Retinal pigment epithelial cell (primary cell): ENCODE data around the gene ME3.
A peak's percentile ranks its signal among the peaks of the same experiment; 100 is the strongest.
"Not testable (repeated sequence)": the region's sequence is repeated elsewhere in the genome, so short reads cannot be mapped to it uniquely, and the experiment has no call there.

ENCODE experiments used
- DNase-seq: peaks from one replicate; pipeline ENCODE4 v3.0.0-alpha.2; 2010; ENCODE audit warnings: low read depth
- H3K4me3 ChIP-seq: 2 replicates; pipeline ENCODE4 v1.5.1; 2011; ENCODE audit warnings: mild to moderate bottlenecking, low read length, control low read depth, moderate library complexity
- CTCF ChIP-seq: conservative IDR thresholded peaks from 2 replicates; pipeline ENCODE4 v1.5.1; 2011; ENCODE audit warnings: low read depth, low read length, control low read depth, inconsistent platforms

Gene ME3

GRCh38 chr11:86547727-86548126, 124.7 kb downstream of the ME3 start:
- no peak for DNase-seq
- TF ChIP-seq CTCF: no peak
- no peak overlapping the region for H3K4me3 ChIP-seq

GRCh38 chr11:86541299-86541698, 131.1 kb downstream of the ME3 start:
- DNase-seq, H3K4me3 ChIP-seq: not testable (repeated sequence)

GRCh38 chr11:86538223-86538548, 134.2 kb downstream of the ME3 start:
- TF ChIP-seq CTCF: no peak
- H3K4me3 ChIP-seq: no peak overlapping the region
- DNase-seq: no peak

- no peak for TF ChIP-seq CTCF
- H3K4me3 ChIP-seq: no peak overlapping the region
- no peak for DNase-seq
These were observed 134.7 kb downstream of the ME3 start for GRCh38 chr11:86537541-86538222.

- TF ChIP-seq CTCF: no peak
- DNase-seq: no peak
- H3K4me3 ChIP-seq: no peak overlapping the region
These were observed 136.6 kb downstream of the ME3 start for GRCh38 chr11:86535773-86536172.

- DNase-seq: peak; percentile 61
- no peak overlapping the region for H3K4me3 ChIP-seq
- TF ChIP-seq CTCF: no peak
These were observed 147.6 kb downstream of the ME3 start for GRCh38 chr11:86524620-86525352.

- no peak overlapping the region for H3K4me3 ChIP-seq
- DNase-seq: peak; percentile 78
- TF ChIP-seq CTCF: no peak
These were observed 148.4 kb downstream of the ME3 start for GRCh38 chr11:86523738-86524619.

GRCh38 chr11:86522512-86522911, 149.9 kb downstream of the ME3 start:
- DNase-seq, H3K4me3 ChIP-seq: not testable (repeated sequence)
